HEK293 (cell line): Measurements from ENCODE around the gene PLEKHA6.

Experiments
- CTCF ChIA-PET: fragments of 350-600 bp; formaldehyde crosslinking; extraction: SDS; loops from one replicate; lab custom pipeline; 2021; ENCODE audit warnings: antibody characterized with exemption; lab: Yijun Ruan, JAX
- POLR2A ChIA-PET: fragments of 300-600 bp; formaldehyde crosslinking; extraction: SDS; loops from one replicate; lab custom pipeline; 2020; ENCODE audit warnings: antibody characterized with exemption, inconsistent platforms; lab: Yijun Ruan, JAX
- H3K27ac ChIP-seq: fragments of 200-500 bp; sonication (Bioruptor generic); 2 replicates; pipeline ENCODE4 v1.5.1; 2014; ENCODE audit warnings: low read depth, low read length, control low read depth, inconsistent platforms; ENCODE audit errors: extremely low read depth
- H3K36me3 ChIP-seq, 2 experiments: fragments of 200-500 bp in 1 of 2; sonication (Bioruptor generic) in 1 of 2; 1 replicate in 1 of 2; 2 replicates in 1 of 2; pipeline ENCODE4 v1.5.1; 2014 to 2017; ENCODE audit warnings: inconsistent platforms in 2 of 2, low read length in 2 of 2; ENCODE audit not compliant: control insufficient read depth in 2 of 2, insufficient read depth in 1 of 2
- H3K4me1 ChIP-seq: fragments of 200-500 bp; sonication (Bioruptor generic); 2 replicates; pipeline ENCODE4 v1.5.1; 2014; ENCODE audit warnings: mild to moderate bottlenecking, low read length, inconsistent platforms; ENCODE audit not compliant: control insufficient read depth, insufficient read depth
- H3K4me3 ChIP-seq: 2 replicates; pipeline ENCODE4 v1.5.1; 2011; ENCODE audit warnings: low read depth, mild to moderate bottlenecking, control low read depth, low read length, moderate library complexity
- H3K9me3 ChIP-seq: fragments of 200-500 bp; sonication (Bioruptor generic); 2 replicates; pipeline ENCODE4 v1.5.1; 2014; ENCODE audit warnings: low read depth, low read length, inconsistent platforms; ENCODE audit not compliant: control insufficient read depth, insufficient read depth
- BCL6B ChIP-seq: fragments of 450-650 bp; formaldehyde crosslinking; IDR thresholded peaks from 2 replicates; pipeline ENCODE4 v1.5.1; 2017; ENCODE audit warnings: missing biosample characterization, missing genetic modification characterization
- EGR2 ChIP-seq: fragments of 450-650 bp; formaldehyde crosslinking; IDR thresholded peaks from 2 replicates; pipeline ENCODE4 v1.5.1; 2016; ENCODE audit warnings: low read depth, missing biosample characterization, missing genetic modification characterization
- GLI4 ChIP-seq: fragments of 450-650 bp; formaldehyde crosslinking; IDR thresholded peaks from 2 replicates; pipeline ENCODE4 v1.5.1; 2016; ENCODE audit warnings: missing biosample characterization, missing genetic modification characterization
- KLF10 ChIP-seq: fragments of 450-650 bp; IDR thresholded peaks from 2 replicates; pipeline ENCODE4 v1.5.1; 2018; ENCODE audit warnings: missing biosample characterization, mild to moderate bottlenecking, missing genetic modification characterization
- KLF7 ChIP-seq: fragments of 450-650 bp; formaldehyde crosslinking; IDR thresholded peaks from 2 replicates; pipeline ENCODE4 v1.5.1; 2016; ENCODE audit warnings: missing biosample characterization, missing genetic modification characterization, borderline replicate concordance
- PRDM6 ChIP-seq: fragments of 450-650 bp; formaldehyde crosslinking; IDR thresholded peaks from 2 replicates; pipeline ENCODE4 v1.5.1; 2017; ENCODE audit warnings: missing biosample characterization, missing genetic modification characterization
- SP7 ChIP-seq: fragments of 450-650 bp; formaldehyde crosslinking; IDR thresholded peaks from 2 replicates; pipeline ENCODE4 v1.5.1; 2016; ENCODE audit warnings: missing biosample characterization, missing genetic modification characterization
- TCF7L2 ChIP-seq: IDR thresholded peaks from 2 replicates; pipeline ENCODE4 v1.6.1; 2011; ENCODE audit warnings: low read depth, mild to moderate bottlenecking, inconsistent platforms, low read length, moderate library complexity, borderline replicate concordance
- TRIM28 ChIP-seq: IDR thresholded peaks from 2 replicates; pipeline ENCODE4 v1.6.1; 2011; ENCODE audit warnings: low read length, control low read depth, borderline replicate concordance
- ZFHX2 ChIP-seq: fragments of 450-650 bp; formaldehyde crosslinking; conservative IDR thresholded peaks from 2 replicates; pipeline ENCODE4 v1.5.1; 2016; ENCODE audit warnings: missing biosample characterization, missing genetic modification characterization
- ZFP69B ChIP-seq: fragments of 450-650 bp; formaldehyde crosslinking; IDR thresholded peaks from 2 replicates; pipeline ENCODE4 v1.5.1; 2016; ENCODE audit warnings: missing biosample characterization, missing genetic modification characterization
- ZNF114 ChIP-seq: fragments of 450-650 bp; formaldehyde crosslinking; IDR thresholded peaks from 2 replicates; pipeline ENCODE4 v1.5.0; 2017; ENCODE audit warnings: missing biosample characterization, missing genetic modification characterization
- ZNF138 ChIP-seq: fragments of 450-650 bp; formaldehyde crosslinking; IDR thresholded peaks from 2 replicates; pipeline ENCODE4 v1.5.1; 2016; ENCODE audit warnings: missing biosample characterization, missing genetic modification characterization, borderline replicate concordance
- ZNF175 ChIP-seq: fragments of 450-650 bp; formaldehyde crosslinking; IDR thresholded peaks from 2 replicates; pipeline ENCODE4 v1.5.1; 2016; ENCODE audit warnings: missing biosample characterization, missing genetic modification characterization
- ZNF311 ChIP-seq: fragments of 450-650 bp; formaldehyde crosslinking; IDR thresholded peaks from 2 replicates; pipeline ENCODE4 v1.5.1; 2017; ENCODE audit warnings: missing biosample characterization, missing genetic modification characterization, borderline replicate concordance
- ZNF354C ChIP-seq: fragments of 450-650 bp; formaldehyde crosslinking; IDR thresholded peaks from 2 replicates; pipeline ENCODE4 v1.5.1; 2016; ENCODE audit warnings: missing biosample characterization, missing genetic modification characterization, low read depth, borderline replicate concordance
- ZNF366 ChIP-seq: fragments of 450-650 bp; formaldehyde crosslinking; conservative IDR thresholded peaks from 2 replicates; pipeline ENCODE4 v1.5.1; 2016; ENCODE audit warnings: missing biosample characterization, missing genetic modification characterization
- ZNF529 ChIP-seq: fragments of 450-650 bp; formaldehyde crosslinking; IDR thresholded peaks from 2 replicates; pipeline ENCODE4 v1.5.1; 2017; ENCODE audit warnings: missing genetic modification characterization, missing biosample characterization; ENCODE audit not compliant: insufficient replicate concordance
- ZNF555 ChIP-seq: fragments of 450-650 bp; formaldehyde crosslinking; conservative IDR thresholded peaks from 2 replicates; pipeline ENCODE4 v1.5.1; 2017; ENCODE audit warnings: missing biosample characterization, mild to moderate bottlenecking, missing genetic modification characterization, inconsistent platforms
- ZNF585B ChIP-seq: fragments of 450-650 bp; formaldehyde crosslinking; IDR thresholded peaks from 2 replicates; pipeline ENCODE4 v1.5.1; 2016; ENCODE audit warnings: missing biosample characterization, missing genetic modification characterization
- ZNF658 ChIP-seq: fragments of 450-650 bp; formaldehyde crosslinking; IDR thresholded peaks from 2 replicates; pipeline ENCODE4; 2016; ENCODE audit warnings: missing biosample characterization, missing genetic modification characterization
- ZNF701 ChIP-seq: fragments of 450-650 bp; formaldehyde crosslinking; IDR thresholded peaks from 2 replicates; pipeline ENCODE4 v1.5.1; 2016; ENCODE audit warnings: missing biosample characterization, missing genetic modification characterization
- ZXDB ChIP-seq: fragments of 450-650 bp; formaldehyde crosslinking; IDR thresholded peaks from 2 replicates; pipeline ENCODE4 v1.5.1; 2016; ENCODE audit warnings: missing biosample characterization, missing genetic modification characterization

PLEKHA6 gene

GRCh38 chr1:204250428-204251030, 109.2 kb downstream of the PLEKHA6 start:
- H3K9me3 ChIP-seq: no peaks in the 10 kb centered on the region
- no peak overlapping the region for H3K4me3 ChIP-seq
- ChIA-PET CTCF (interaction anchor here (1.0 to 1.1 kb wide), 2 partner anchors 113 to 556 kb away, joined by 3 to 5 read pairs; no protein-coding TSS in a partner anchor), POLR2A (no interaction called here)
- TF ChIP-seq ZNF701 (tag by site-specific recombination) (no peak), SP7 (no peak), KLF7 (tag by site-specific recombination) (no peak), ZNF138 (no peak), ZNF658 (tag by site-specific recombination) (no peak), ZNF175 (tag by site-specific recombination) (no peak), TRIM28 (no peak), ZNF366 (tag by site-specific recombination) (no peak), TCF7L2 (no peak), BCL6B (tag by site-specific recombination) (no peak), ZNF555 (no peak), GLI4 (tag by site-specific recombination) (no peak), KLF10 (no peak), ZNF585B (tag by site-specific recombination) (no peak), ZNF311 (no peak), ZXDB (tag by site-specific recombination) (no peak)
- no peaks in the 10 kb centered on the region for H3K36me3 ChIP-seq
- peaks cover 8% of the 10 kb centered on the region; the same call in 1 of the 2 replicates for H3K4me1 ChIP-seq
- no peak overlapping the region for H3K27ac ChIP-seq

- TF ChIP-seq ZNF354C (tag by site-specific recombination) (no peak), ZFHX2 (peak; percentile 87), ZFP69B (tag by site-specific recombination) (no peak), EGR2 (tag by site-specific recombination) (peak; percentile 98), ZNF114 (tag by site-specific recombination) (no peak), ZNF529 (tag by site-specific recombination) (no peak), PRDM6 (tag by site-specific recombination) (no peak)
- H3K27ac ChIP-seq: no peak overlapping the region
- no peaks in the 10 kb centered on the region for H3K36me3 ChIP-seq
- no peak overlapping the region for H3K4me3 ChIP-seq
- H3K4me1 ChIP-seq: peaks cover 2% of the 10 kb centered on the region; the same call in 1 of the 2 replicates
- ChIA-PET POLR2A (no interaction called here), CTCF (interaction anchor here (1.0 to 4.1 kb wide), 2 partner anchors 9 to 114 kb away, joined by 5 to 18 read pairs; no protein-coding TSS in a partner anchor)
- no peaks in the 10 kb centered on the region for H3K9me3 ChIP-seq
These were observed 109.8 kb downstream of the PLEKHA6 start for GRCh38 chr1:204249736-204250427.
